ENCODE results near the gene C20orf202.

The C20orf202 gene

DNA sequence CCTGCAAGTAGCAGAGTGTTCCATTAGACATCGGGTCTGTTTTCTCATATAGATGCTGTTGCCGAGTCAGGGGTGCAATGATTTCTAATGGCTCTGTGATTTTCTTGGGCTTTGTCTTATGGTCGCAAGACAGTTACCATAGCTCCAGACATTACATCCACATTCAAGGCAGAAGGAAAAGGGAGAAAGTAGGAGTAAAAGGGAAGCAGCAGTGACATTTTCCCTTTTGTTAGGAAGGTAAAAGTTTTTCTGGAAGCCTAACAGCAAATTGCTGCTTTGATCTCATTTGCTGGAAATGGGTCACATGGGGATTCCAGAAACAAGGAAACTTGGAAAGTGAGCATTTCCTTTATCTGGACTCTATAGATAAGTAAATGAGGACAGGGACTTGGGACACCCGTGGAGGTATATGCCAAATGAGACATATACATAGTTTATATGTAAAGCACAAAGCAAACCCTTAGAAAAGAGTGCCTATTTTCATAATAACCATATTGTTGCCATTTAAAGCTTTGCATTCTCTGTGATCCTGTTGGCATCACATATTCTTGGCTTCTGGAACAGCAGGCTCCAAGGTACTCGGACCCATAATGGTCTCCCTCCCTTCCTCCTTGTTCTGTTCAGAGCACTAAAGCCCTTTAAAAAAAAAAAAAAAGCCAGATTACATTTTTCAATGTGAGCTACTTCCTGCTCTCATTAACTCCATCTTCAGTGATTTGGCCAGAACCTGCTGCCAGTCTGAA, at the start of gene C20orf202:
C20orf202 (plus strand) TSS at position 693 of the 743 bp plus-strand sequence. CDS start 132 bp downstream, outside the sequence.
- no peak for DNase-seq (ENCODE audit: low read depth, low spot score)

DNA sequence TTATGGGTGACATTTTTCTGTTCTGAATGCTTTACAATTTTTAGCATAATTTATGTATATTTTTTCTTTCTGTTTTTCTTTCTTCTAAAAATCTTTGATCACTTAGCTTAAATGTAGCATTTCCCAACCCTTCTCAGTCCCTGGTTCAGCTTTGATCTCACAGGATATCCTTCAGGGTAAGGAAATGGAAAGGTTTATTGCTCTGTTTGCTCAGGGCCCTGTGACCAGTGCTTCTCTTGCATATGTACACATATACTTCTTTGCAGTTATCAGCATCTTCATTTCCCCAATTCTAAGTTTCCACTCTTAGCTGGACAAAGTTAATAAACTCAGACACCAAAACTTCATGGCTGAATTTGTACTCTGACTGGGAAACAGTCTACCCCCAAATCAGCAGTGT, 49.0 kb upstream of the C20orf202 start:
- DNase-seq (ENCODE audit: low read depth, low spot score): no peak

DNA sequence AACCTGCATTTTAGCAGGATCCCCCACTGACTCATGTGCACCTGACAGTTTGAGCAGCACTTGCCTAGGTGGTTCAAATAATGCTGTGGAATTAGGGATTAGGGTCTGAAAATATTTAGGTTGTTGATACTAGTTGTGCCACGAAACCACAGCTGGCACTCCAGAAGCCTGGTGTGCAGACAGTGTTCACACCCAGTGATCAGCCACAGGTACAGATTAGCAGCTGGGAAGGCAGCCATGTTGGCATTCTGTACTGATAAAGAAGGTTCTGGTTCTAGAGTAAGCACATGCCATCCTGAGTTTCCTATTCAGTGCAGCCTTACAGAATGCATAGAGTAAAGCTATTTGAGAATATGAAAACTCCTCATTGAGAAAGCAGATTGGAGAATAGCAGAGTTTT, 48.6 kb upstream of the C20orf202 start:
- DNase-seq (ENCODE audit: low read depth, low spot score): no peak

DNA sequence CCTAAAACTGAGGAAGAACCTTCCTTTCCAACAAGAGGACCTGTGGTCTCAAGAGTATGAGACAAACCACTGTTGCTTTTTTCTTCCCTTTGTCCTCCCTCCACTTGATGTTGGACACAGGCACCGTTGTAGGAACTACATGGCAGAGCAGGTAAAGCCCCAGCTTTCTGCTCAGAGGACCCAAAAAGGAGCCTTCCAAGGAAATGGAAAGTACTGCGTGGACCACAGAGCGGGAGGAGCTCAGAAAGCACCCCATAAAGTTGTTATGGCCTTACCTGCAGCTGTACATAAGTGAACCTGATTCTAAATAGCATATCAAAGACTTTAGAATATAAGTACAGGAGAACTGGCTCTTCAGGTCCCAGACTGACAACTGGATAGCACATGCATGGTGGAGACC, 47.9 kb upstream of the C20orf202 start:
- DNase-seq (ENCODE audit: low read depth, low spot score): no peak

DNA sequence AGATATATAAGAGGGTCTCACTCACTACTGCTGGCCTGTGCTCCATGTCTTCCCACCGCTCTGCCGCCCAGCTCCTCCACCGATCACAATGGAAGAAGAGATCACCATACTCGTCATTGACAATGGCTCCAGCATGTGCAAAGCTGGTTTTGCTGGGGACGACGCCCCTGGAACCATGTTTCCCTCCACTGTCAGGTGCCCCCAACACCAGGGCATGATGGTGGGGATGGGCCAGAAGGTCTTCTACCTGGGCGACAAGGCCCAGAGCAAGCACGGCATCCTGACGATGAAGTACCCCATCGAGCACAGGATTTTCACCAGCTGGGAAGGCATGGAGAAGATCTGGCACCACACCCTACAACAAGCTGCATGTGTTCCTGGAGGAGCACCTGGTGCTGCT, 42.8 kb upstream of the C20orf202 start:
- DNase-seq (ENCODE audit: low read depth, low spot score): no peak

DNA sequence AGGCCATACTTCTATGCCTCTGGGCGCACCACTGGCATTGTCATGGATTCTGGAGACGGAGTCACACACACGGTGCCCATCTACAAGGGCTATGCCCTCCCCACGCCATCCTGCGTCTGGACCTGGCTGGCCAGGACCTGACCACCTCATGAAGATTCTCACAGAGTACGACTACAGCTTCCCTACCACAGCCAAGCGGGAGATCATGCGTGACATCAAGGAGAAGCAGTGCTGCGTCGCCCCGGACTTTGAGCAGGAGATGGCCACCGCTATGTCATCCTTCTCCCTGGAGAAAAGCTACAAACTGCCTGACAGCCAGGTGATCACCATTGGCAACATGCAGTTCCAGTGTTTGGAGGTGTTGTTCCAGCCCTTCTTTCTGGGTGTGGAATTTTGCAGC, 42.3 kb upstream of the C20orf202 start:
- no peak for DNase-seq (ENCODE audit: low read depth, low spot score)

DNA sequence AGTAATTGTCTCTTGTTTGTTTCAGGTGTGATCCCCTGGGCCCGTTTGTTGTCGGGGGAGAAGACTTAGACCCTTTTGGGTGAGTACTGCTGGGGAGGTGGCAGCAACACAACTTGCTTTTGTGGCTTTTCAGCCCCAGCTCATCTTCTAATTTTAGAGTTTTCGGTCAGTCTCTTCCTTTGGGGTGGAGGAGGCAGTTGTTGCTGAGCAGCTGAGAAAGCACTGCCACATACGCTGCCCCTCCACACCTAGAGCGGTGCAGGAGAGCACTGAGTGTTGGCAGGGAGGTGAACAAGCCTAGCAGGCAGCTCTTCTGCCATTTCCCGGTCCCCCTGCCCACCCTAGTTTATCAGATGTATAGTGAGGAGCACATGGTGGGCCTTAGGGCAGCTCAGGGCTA, 40.1 kb upstream of the C20orf202 start:
- no peak for DNase-seq (ENCODE audit: low read depth, low spot score)

DNA sequence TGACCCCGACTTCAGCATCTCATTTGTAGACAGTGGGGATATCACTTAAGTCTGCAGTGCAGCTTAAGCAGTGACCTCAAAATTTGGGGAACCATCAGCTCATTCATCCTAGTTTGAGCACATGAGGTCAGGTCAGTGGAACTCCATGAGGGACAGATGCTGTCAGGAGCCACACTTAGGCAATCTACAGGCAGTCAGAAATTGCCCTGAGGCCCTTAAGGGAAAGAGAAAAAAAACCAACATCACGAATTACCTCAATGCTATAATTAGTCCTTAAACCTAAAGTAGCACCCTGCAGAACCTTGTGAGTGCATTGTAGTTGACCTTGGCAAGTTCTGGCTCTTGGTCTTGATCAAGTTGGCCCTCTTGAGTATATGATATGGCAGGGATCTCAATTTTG, 39.6 kb upstream of the C20orf202 start:
- no peak for DNase-seq (ENCODE audit: low read depth, low spot score)

DNA sequence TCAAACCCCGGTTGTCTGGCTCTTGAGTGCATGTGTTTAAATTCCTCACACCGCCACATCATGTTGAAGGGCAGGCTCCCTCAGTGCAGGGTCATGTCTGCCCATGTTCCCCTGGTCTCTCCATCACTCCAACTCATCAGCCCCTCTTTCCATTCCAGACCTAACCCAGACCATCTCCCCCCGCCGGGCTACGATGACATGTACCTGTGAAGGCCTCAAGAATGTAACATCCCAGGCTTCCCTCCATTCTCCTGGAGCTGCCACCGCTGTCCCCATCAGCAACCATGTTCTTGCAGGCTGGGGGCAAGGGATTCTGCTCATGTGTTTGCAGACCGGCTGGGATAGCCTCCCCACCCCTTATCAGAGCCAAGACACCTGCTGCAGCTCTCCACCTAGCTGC, 38.4 kb upstream of the C20orf202 start:
- DNase-seq (ENCODE audit: low read depth, low spot score): no peak

DNA sequence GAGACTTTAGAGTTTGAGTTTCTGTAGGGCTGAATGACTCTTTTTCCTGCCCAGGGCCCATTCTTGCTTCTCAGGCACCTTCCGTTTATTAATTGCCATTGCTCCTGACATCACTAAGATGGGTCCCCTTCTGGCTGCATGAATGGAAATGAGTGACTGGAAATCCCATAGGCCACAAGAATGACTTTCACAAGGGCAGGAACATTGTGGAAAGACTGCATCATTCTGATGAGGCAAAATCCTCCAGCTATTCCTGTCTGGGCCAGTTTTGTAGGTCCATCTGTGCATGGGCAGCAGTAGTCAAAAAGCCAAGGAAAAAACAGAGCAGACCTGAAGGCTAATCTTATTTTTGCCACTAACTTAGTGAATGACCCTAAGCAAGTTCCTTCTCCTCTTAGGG, 37.7 kb upstream of the C20orf202 start:
- no peak for DNase-seq (ENCODE audit: low read depth, low spot score)

DNA sequence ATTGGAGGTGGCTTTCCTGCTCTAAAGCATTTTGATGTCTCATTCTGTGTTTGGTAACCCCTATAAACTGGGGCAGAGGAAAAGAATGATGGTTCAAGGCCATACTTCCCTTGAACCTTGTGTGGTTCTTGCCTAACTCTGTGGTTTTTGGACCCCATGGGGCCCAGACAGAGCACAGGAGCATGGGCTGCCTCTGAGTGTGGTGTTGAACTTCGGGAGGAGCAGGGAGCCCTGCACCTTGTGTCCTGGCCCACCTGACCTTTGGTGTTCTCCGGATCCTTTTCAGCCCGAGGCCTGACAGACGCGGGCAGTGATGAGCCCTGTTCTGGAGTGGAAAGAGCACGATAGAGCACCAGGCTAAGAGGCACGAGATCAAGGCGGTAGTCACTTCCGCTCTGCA, 37.3 kb upstream of the C20orf202 start:
- no peak for DNase-seq (ENCODE audit: low read depth, low spot score)

DNA sequence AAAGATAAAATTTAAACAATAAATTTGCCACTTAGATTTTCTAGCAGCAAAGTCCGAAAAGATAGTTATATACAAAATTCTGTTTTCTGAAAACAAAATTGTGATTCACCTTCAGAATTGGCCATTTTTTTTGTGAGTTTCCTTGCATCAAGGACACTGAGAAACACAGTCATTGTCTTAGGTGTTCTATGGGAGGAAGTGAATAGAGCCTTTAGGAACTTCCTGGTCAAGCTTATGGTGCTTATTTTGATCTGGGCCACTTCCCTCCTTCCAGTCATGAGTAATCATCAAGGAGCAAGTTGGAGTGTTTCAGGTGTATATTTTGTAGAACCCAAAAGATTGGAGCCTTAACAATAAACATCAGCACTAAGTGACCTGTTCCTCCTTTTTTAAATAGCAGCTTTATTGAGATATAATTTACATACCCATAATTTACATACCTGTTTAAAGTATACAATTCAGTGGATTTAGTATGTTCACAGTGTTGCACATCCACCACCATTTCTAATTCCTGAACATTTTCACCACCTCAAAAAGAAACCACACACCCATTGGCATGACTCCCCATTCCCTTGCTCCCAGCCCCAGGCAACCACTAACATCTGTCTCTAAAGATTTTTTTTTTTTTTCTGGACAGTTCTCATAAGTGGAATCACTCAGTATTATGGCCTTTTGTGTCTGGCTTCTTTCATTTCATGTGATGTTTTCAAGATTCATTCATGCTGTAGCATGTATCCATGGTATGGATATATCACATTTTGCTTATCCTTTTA, 36.1 kb upstream of the C20orf202 start:
- no peak for DNase-seq (ENCODE audit: low read depth, low spot score)

DNA sequence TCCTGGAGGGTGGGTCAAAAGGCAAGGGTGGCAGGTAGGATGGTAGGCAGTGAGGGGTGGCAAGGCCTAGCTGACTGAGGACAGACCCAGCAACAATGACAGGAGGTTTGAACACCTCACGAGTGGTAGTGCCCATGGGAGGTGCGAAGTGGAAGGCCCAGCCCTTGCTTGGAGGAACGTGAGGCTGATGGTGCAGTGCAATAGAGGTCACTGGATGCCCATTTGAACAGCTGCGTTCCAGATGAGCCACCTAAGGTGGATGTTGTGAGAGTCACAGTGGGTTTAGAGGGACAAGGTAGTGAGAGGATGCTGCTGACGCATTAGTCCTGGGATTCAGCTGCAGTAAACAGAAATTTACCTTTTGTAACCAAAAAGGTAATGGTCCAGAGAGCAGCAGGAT, 34.0 kb upstream of the C20orf202 start:
- DNase-seq (ENCODE audit: low read depth, low spot score): no peak

DNA sequence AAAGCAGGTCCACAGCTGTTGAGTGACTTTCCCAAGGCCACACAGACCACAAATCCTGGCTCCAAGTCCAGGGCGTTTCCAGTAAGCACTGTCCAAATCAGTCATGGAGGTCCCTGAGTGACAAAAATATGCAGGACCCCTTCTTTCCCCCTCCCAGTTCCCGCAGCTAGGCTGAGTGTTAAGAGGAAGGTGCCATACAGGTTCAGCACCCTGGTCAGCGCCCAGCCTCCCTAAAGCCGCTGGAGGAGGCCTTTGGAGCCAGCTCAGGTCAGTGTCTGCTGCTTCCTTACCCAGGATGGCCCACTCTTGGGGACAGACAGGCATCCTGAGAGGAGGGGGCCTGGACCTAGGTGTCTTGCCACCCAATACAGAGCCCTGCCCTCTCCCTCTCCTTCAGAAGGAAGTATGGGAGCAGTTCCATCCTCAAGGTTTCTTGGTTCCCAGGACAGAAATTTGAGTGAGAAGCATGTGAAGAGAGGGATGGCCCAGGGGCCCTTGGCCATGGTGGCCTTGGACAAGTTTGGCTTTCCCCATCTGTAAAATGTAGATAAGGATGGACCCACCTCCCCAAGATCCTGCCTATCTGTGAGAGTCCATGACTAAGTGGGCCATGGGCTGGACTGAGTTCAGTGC, 31.7 kb upstream of the C20orf202 start:
- no peak for DNase-seq (ENCODE audit: low read depth, low spot score)

DNA sequence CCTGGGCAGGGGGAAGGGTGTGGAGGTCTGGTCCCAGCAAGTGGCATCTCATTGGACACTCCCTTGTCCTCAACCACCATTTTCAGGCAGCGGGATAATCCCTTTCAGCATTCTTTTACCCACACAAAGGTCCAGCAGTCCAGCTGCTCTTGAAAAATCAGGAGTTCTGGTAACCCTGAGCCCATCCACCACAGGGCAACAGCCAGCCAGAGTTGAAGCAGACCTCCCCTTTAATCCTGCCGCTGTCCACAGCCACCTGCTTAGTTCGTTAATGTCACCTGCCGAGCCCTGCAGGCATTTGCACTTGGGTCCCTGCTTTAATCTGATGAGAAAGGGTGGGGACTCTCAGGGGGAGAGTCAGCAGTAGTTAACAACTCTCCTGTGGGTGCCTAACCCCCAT, 29.6 kb upstream of the C20orf202 start:
- no peak for DNase-seq (ENCODE audit: low read depth, low spot score)

DNA sequence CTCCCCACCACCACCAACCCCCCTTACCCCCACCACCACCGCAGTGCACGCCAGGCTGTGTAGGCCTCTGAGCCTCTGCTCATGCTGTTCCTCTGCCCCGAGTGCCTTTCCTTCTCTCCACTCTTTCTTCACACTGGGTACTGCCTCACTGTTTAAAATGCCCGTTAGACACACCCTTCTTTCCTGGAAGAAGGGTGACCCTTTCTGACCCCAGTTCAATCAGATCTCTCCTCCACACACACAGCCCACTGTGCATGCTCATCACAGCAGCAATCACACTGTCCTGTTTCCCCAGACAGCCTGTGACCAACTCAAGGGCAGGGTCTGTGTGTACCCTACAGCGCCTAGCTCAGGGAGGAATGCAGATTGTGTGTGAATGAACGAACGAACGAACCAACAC, 28.5 kb upstream of the C20orf202 start:
- DNase-seq (ENCODE audit: low read depth, low spot score): no peak

DNA sequence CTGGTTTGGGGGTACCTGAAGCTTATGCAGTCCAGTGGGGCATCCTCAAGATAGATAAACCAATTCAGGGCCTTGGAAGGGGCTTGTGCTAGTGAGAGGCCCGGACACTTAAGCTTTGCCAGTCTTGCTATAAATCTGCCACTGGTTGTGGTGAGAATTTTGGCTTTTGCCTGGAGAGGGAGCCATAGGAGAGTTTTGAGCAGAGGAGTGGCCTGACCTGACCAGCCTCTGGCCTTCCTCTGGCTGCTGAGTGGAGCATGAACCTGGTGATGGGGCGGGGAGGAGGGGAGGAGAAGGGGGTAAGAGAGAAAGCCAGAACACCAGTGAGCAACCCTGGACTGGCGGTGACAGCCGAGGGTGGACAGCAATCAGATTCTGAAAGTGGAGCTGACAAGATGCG, 25.6 kb upstream of the C20orf202 start:
- DNase-seq (ENCODE audit: low read depth, low spot score): no peak

DNA sequence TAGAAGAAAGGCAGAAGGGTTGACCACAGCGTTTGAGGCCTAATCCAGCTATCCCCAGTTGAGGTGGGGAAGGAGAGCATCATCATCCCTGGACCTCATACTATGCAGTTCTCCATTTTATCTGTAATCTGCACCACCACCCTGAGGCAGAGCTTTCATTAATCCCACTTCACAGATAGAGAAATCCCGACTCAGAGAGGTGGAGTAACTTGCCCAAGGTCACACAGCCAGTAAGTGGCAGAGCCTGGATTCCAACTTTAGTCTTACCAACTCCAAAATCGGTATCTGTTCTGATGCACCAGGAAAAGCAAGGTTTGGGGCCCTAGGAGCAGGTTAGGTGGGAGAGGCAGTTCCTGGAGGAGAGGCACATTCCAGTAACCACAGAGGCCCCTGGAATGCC, 25.2 kb upstream of the C20orf202 start:
- DNase-seq (ENCODE audit: low read depth, low spot score): no peak

DNA sequence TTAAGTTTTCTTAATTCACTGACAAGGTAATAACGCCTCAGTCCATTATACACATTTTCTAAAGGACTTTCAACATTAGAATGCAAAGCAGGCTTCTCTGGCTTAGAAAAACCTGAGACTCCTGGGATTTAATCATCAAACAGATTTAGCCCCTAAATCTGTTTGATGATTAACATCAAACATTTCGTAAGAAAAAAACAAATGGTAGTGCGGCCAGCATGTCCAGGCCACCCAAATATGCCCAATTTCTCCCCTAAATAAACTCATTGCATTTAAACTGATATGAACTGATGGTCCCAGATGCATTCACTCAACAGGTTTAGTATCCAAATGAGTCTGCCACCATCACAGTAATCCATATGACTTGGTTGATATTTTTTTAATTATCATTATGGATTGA, 24.6 kb upstream of the C20orf202 start:
- DNase-seq (ENCODE audit: low read depth, low spot score): no peak

DNA sequence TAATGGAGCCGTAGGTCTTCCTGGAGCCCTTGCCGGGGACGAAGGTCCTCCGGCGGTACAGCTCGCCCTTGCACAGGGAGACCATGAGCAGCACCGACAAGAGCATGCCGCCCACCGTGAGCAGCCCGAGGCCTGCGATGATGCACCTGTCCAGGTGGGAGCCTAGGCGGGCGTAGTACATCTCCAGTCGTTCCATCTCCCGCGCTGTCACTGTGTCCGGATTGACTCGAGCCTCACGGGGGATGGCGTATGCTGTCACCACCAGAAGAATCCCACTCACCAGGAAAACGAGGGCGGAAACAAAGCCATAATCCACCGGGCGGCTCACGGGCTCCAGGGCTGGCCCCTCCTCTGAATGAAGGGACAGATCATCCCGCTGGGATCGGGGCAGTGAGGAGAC, 22.3 kb upstream of the C20orf202 start:
- no peak for DNase-seq (ENCODE audit: low read depth, low spot score)

DNA sequence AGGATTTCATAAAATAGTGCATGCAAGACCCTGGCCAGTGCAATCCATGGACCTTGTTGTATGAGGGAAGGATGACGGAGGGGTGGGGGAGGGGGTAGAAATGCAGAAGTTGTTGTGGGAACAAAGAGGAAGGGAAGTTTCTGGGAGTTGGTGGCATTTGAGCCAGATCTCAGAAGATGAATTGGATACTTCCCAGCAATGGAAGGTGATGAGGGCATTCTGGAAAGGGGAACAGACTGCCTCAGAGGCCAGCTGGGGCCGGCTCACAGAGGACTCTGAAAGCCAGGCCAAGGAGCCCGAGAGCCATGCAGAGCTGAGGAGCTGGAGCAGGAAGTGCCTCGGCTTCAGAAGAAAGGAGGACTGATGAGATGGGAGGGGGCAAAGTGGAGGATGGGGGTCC, 21.1 kb upstream of the C20orf202 start:
- DNase-seq (ENCODE audit: low read depth, low spot score): no peak

DNA sequence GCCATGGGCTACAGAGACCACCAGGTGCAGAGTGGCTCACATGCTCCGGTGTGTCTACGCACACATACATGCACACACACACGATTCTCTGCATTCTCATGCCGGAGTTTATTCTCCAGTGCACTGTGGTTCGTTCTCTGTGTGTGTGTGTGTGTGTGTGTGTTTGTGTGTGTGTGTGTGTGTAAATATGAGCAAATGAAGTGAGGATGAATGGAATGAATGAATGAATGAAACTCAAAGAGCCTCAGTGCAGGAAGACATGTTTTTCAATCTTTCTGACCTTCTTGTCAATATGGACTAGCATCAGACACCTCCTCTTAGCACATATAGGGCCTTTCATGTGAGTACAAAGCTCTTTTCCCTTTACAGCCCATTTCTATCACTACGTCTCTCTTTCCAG, 20.1 kb upstream of the C20orf202 start:
- no peak for DNase-seq (ENCODE audit: low read depth, low spot score)

DNA sequence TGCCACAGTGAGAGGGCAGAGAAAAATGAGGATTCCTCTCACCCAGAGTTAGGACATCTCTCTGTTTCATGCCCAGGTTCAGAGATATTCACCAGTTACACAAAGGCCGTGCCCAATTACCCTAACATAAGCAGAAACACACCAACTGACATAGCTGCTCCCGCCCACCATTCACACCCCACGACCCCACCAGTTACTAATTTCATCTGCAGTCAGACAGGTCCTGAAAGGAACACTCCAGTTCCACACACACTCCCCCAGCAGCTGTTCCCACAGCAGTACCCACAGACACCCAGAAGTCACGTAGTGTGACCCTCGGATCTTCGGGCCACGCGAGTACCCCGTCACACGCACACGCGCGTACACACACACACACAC, 19.0 kb upstream of the C20orf202 start:
- no peak for DNase-seq (ENCODE audit: low read depth, low spot score)
